IPS-NIHi7 (cell line): Measurements from ENCODE around the gene NUP153.
"Not testable (repeated sequence)": the region's sequence is repeated elsewhere in the genome, so short reads cannot be mapped to it uniquely, and the experiment has no call there.

Experiments
- DNase-seq: peaks from one replicate; pipeline ENCODE4 v3.0.0; 2012; ENCODE audit warnings: mixed read lengths; ENCODE audit errors: extremely low spot score

The NUP153 gene

GRCh38 chr6:17714177-17714576 lies 7.5 kb upstream of the NUP153 start:
- DNase-seq, result no peak

GRCh38 chr6:17712576-17712975 lies 5.9 kb upstream of the NUP153 start:
- no peak for DNase-seq

GRCh38 chr6:17710331-17710730 lies 3.6 kb upstream of the NUP153 start:
- no peak for DNase-seq

GRCh38 chr6:17709476-17709875 lies 2.8 kb upstream of the NUP153 start:
- DNase-seq, result no peak

GRCh38 chr6:17708035-17708434 lies 1.3 kb upstream of the NUP153 start:
- not testable (repeated sequence) for DNase-seq

- no peak for DNase-seq
These were observed 586 bp upstream of the NUP153 start for GRCh38 chr6:17707371-17707651.

- DNase-seq, result peak; percentile 46
These were observed 746 bp downstream of the NUP153 start for GRCh38 chr6:17705778-17706579.

GRCh38 chr6:17705428-17705777 lies 1.3 kb downstream of the NUP153 start:
- peak; percentile 59 for DNase-seq

GRCh38 chr6:17703256-17703694 lies 3.5 kb downstream of the NUP153 start:
- DNase-seq, result no peak

- no peak for DNase-seq
These were observed 6.0 kb downstream of the NUP153 start for GRCh38 chr6:17700421-17701416.

- DNase-seq, result no peak
These were observed 14.7 kb downstream of the NUP153 start for GRCh38 chr6:17691925-17692538.

GRCh38 chr6:17688481-17688880 lies 18.2 kb downstream of the NUP153 start:
- DNase-seq, result no peak

GRCh38 chr6:17687136-17687535 lies 19.6 kb downstream of the NUP153 start:
- DNase-seq, result no peak

- no peak for DNase-seq
These were observed 22.6 kb downstream of the NUP153 start for GRCh38 chr6:17684134-17684533.

- DNase-seq, result no peak
These were observed 23.3 kb downstream of the NUP153 start for GRCh38 chr6:17683428-17683827.

- DNase-seq, result peak; percentile 18
These were observed 27.0 kb downstream of the NUP153 start for GRCh38 chr6:17679726-17680125.

GRCh38 chr6:17677602-17678001 lies 29.1 kb downstream of the NUP153 start:
- no peak for DNase-seq

GRCh38 chr6:17673543-17674254 lies 33.0 kb downstream of the NUP153 start:
- no peak for DNase-seq

GRCh38 chr6:17672064-17672718 lies 34.5 kb downstream of the NUP153 start:
- DNase-seq, result no peak

GRCh38 chr6:17666646-17667045 lies 40.1 kb downstream of the NUP153 start:
- no peak for DNase-seq

GRCh38 chr6:17665132-17665531 lies 41.6 kb downstream of the NUP153 start:
- DNase-seq, result no peak
